Measurements from ENCODE around the gene NUP160. TPM values are rescaled to one million over a fixed set of nuclear protein-coding genes. Genes with fewer than 3 reads are reported as not detected.

NUP160 gene
- total and polyA plus RNA-seq, 2 of the 13 experiments (the other 11 are each of a cell fraction or from before 2014, with no cell fraction given) = 28.3 to 43.5 TPM

DNA sequence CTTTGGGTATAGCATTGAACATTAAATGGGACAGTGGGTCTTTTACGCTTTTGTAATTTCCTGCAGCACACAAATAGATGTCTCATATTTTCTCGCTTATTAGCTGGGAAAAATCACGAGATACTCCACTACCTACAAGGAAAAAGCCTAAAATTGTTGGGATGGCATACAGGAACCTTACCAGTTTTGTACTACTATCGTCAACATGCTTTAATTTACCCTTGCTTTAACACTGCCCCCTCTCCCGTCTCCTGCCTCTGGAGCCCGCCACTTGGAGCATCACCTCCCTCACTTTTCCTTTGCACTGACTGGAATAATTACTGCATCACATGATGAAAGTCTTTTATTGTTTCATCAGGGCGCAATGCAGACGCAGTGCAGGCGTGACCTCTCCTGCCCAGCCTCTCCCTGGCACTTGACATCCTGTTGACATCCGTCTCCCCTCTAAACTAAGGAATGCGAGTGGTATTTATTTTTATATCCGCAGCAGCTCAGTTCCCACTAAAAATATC lies 80.0 kb downstream of the NUP160 start (continued):
- TF ChIP-seq, protein P1, sequence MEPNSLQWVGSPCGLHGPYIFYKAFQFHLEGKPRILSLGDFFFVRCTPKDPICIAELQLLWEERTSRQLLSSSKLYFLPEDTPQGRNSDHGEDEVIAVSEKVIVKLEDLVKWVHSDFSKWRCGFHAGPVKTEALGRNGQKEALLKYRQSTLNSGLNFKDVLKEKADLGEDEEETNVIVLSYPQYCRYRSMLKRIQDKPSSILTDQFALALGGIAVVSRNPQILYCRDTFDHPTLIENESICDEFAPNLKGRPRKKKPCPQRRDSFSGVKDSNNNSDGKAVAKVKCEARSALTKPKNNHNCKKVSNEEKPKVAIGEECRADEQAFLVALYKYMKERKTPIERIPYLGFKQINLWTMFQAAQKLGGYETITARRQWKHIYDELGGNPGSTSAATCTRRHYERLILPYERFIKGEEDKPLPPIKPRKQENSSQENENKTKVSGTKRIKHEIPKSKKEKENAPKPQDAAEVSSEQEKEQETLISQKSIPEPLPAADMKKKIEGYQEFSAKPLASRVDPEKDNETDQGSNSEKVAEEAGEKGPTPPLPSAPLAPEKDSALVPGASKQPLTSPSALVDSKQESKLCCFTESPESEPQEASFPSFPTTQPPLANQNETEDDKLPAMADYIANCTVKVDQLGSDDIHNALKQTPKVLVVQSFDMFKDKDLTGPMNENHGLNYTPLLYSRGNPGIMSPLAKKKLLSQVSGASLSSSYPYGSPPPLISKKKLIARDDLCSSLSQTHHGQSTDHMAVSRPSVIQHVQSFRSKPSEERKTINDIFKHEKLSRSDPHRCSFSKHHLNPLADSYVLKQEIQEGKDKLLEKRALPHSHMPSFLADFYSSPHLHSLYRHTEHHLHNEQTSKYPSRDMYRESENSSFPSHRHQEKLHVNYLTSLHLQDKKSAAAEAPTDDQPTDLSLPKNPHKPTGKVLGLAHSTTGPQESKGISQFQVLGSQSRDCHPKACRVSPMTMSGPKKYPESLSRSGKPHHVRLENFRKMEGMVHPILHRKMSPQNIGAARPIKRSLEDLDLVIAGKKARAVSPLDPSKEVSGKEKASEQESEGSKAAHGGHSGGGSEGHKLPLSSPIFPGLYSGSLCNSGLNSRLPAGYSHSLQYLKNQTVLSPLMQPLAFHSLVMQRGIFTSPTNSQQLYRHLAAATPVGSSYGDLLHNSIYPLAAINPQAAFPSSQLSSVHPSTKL (CRISPR knock-in tag; IDR thresholded peaks at IDR 0.05) = no peak
- TF ChIP-seq, protein P2, sequence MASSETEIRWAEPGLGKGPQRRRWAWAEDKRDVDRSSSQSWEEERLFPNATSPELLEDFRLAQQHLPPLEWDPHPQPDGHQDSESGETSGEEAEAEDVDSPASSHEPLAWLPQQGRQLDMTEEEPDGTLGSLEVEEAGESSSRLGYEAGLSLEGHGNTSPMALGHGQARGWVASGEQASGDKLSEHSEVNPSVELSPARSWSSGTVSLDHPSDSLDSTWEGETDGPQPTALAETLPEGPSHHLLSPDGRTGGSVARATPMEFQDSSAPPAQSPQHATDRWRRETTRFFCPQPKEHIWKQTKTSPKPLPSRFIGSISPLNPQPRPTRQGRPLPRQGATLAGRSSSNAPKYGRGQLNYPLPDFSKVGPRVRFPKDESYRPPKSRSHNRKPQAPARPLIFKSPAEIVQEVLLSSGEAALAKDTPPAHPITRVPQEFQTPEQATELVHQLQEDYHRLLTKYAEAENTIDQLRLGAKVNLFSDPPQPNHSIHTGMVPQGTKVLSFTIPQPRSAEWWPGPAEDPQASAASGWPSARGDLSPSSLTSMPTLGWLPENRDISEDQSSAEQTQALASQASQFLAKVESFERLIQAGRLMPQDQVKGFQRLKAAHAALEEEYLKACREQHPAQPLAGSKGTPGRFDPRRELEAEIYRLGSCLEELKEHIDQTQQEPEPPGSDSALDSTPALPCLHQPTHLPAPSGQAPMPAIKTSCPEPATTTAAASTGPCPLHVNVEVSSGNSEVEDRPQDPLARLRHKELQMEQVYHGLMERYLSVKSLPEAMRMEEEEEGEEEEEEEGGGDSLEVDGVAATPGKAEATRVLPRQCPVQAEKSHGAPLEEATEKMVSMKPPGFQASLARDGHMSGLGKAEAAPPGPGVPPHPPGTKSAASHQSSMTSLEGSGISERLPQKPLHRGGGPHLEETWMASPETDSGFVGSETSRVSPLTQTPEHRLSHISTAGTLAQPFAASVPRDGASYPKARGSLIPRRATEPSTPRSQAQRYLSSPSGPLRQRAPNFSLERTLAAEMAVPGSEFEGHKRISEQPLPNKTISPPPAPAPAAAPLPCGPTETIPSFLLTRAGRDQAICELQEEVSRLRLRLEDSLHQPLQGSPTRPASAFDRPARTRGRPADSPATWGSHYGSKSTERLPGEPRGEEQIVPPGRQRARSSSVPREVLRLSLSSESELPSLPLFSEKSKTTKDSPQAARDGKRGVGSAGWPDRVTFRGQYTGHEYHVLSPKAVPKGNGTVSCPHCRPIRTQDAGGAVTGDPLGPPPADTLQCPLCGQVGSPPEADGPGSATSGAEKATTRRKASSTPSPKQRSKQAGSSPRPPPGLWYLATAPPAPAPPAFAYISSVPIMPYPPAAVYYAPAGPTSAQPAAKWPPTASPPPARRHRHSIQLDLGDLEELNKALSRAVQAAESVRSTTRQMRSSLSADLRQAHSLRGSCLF (CRISPR knock-in tag; IDR thresholded peaks at IDR 0.05; ENCODE audit: borderline replicate concordance) = no peak
- TF ChIP-seq RBFOX2 (IDR thresholded peaks at IDR 0.05; ENCODE audit: low read depth, low read length) (peak; percentile 64), CBX5 (CRISPR knock-in tag; IDR thresholded peaks at IDR 0.05; ENCODE audit: borderline replicate concordance) (no peak), MED1 (CRISPR knock-in tag; IDR thresholded peaks at IDR 0.05) (no peak), THYN1 (CRISPR knock-in tag; IDR thresholded peaks at IDR 0.05; ENCODE audit: borderline replicate concordance, low read depth) (no peak), RBM22 (optimal IDR thresholded peaks at IDR 0.05; ENCODE audit: low read length) (peak; percentile 57), ZNF772 (CRISPR knock-in tag; IDR thresholded peaks at IDR 0.05) (no peak)
- TF ChIP-seq, protein P3, sequence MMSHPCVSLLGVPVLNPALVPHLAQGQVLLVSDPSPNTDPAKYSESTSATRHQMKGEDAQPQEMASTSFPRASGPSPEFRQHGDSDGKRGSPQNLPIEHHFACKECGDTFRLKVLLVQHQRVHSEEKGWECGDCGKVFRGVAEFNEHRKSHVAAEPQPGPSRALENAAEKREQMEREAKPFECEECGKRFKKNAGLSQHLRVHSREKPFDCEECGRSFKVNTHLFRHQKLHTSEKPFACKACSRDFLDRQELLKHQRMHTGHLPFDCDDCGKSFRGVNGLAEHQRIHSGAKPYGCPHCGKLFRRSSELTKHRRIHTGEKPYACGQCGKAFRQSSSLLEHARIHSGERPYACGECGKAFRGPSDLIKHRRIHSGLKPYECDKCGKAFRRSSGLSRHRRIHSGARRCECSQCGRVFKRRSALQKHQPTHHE (CRISPR knock-in tag; IDR thresholded peaks at IDR 0.05; ENCODE audit: borderline replicate concordance) = no peak

All from HepG2 (cell line).